OCI-LY1 (cell line): ENCODE data around the gene RAI1.

Experiments used
- H2AFZ ChIP-seq: fragments of 200-600 bp; sonication (generic), shearing (Covaris generic); 2 replicates; pipeline ENCODE4 v1.6.0; 2014; ENCODE audit warnings: antibody characterized with exemption, mild to moderate bottlenecking, low read length
- H3F3A ChIP-seq: fragments of 200-600 bp; sonication (generic), shearing (Covaris generic); 2 replicates; pipeline ENCODE4 v1.6.0; 2014; ENCODE audit warnings: mild to moderate bottlenecking, antibody characterized with exemption, low read length, moderate library complexity; ENCODE audit not compliant: insufficient read depth
- H3K27ac ChIP-seq: fragments of 200-600 bp; sonication (generic); 2 replicates; pipeline ENCODE4 v1.5.1; 2014; ENCODE audit warnings: low read length, mixed run types, mild to moderate bottlenecking, low read depth; ENCODE audit not compliant: poor library complexity, severe bottlenecking
- H3K27me3 ChIP-seq: fragments of 200-600 bp; sonication (generic); 2 replicates; pipeline ENCODE4 v1.6.0; 2014; ENCODE audit warnings: antibody characterized with exemption, mild to moderate bottlenecking, low read length, moderate library complexity; ENCODE audit not compliant: insufficient read depth
- H3K36me3 ChIP-seq: fragments of 200-600 bp; sonication (generic); 2 replicates; pipeline ENCODE4 v1.6.1; 2014; ENCODE audit warnings: mild to moderate bottlenecking, antibody characterized with exemption, low read length, moderate library complexity, mixed read lengths; ENCODE audit not compliant: insufficient read depth
- H3K4me1 ChIP-seq: fragments of 200-600 bp; sonication (generic); 2 replicates; pipeline ENCODE4 v1.5.1; 2014; ENCODE audit warnings: mild to moderate bottlenecking, low read length, moderate library complexity; ENCODE audit not compliant: insufficient read depth, severe bottlenecking
- H3K4me2 ChIP-seq: fragments of 200-600 bp; sonication (generic), shearing (Covaris generic); 2 replicates; pipeline ENCODE4 v1.6.1; 2014; ENCODE audit warnings: low read length
- H3K4me3 ChIP-seq: fragments of 200-600 bp; sonication (generic); 2 replicates; pipeline ENCODE4 v1.5.1; 2014; ENCODE audit warnings: low read length, low read depth, mild to moderate bottlenecking, mixed read lengths; ENCODE audit not compliant: poor library complexity, severe bottlenecking
- H3K79me2 ChIP-seq: fragments of 200-600 bp; shearing (Covaris generic); 2 replicates; pipeline ENCODE4 v1.6.1; 2016; ENCODE audit warnings: mixed run types, low read length, mixed read lengths; ENCODE audit not compliant: insufficient read depth
- H3K9ac ChIP-seq: fragments of 200-600 bp; sonication (generic), shearing (Covaris generic); 2 replicates; pipeline ENCODE4 v1.6.1; 2014; ENCODE audit warnings: mild to moderate bottlenecking, low read length, mixed read lengths
- H3K9me2 ChIP-seq: fragments of 200-600 bp; sonication (generic), shearing (Covaris generic); 2 replicates; pipeline ENCODE4 v1.6.1; 2014; ENCODE audit warnings: low read depth, mild to moderate bottlenecking, low read length, mixed read lengths
- H3K9me3 ChIP-seq: fragments of 200-600 bp; shearing (Covaris generic); 2 replicates; pipeline ENCODE4 v1.6.1; 2014; ENCODE audit warnings: low read length, mixed read lengths
- H4K20me1 ChIP-seq: fragments of 200-600 bp; sonication (generic), shearing (Covaris generic); 2 replicates; pipeline ENCODE4 v1.6.0; 2016; ENCODE audit warnings: mild to moderate bottlenecking, low read length; ENCODE audit not compliant: insufficient read depth
- EZH2 ChIP-seq: fragments of 200-600 bp; sonication (generic), shearing (Covaris generic); IDR thresholded peaks from 2 replicates; pipeline ENCODE4 v1.8.0; 2017; ENCODE audit warnings: borderline replicate concordance, mixed run types, mild to moderate bottlenecking, antibody characterized with exemption, low read length, moderate library complexity, mixed read lengths
- TF ChIP-seq, protein P1 (sequence below): fragments of 200-600 bp; sonication (generic), shearing (Covaris generic); IDR thresholded peaks from 2 replicates; pipeline ENCODE4 v1.5.1; 2017; ENCODE audit warnings: mild to moderate bottlenecking, antibody characterized with exemption, low read length, moderate library complexity, mixed read lengths

The RAI1 gene

DNA sequence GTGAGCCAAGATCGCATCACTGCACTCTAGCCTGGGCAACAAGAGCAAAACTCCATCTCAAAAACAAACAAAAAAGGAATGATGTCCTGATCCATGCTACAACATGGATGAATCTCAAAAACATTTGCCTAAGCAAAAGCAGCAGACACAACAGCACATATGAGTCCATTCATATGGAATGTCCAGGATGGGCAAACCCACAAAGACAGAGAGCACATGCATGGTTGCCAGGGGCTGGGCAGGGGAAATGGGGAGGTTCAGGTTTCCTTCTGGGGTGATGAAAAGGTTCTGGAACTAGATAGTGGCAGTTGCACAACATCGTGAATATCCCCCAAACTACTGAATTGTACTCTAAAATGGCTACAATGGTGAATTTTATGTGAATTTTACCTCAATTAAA, 35.3 kb upstream of the RAI1 start:
- Histone ChIP-seq H3K4me3 (no peak overlapping the region), H3K36me3 (no peaks in the 10 kb centered on the region), H2AFZ (no peak overlapping the region), H3K9ac (no peak overlapping the region), H4K20me1 (no peaks in the 10 kb centered on the region), H3K27me3 (peaks cover 4% of the 10 kb centered on the region; the same call in 1 of the 2 replicates), H3K4me2 (no peak overlapping the region), H3K4me1 (no peaks in the 10 kb centered on the region), H3K9me2 (no peaks in the 10 kb centered on the region), H3K79me2 (no peaks in the 10 kb centered on the region), H3F3A (no peaks in the 10 kb centered on the region), H3K27ac (no peak overlapping the region), H3K9me3 (no peaks in the 10 kb centered on the region)
- TF ChIP-seq EZH2: no peak
- TF ChIP-seq, protein P1, sequence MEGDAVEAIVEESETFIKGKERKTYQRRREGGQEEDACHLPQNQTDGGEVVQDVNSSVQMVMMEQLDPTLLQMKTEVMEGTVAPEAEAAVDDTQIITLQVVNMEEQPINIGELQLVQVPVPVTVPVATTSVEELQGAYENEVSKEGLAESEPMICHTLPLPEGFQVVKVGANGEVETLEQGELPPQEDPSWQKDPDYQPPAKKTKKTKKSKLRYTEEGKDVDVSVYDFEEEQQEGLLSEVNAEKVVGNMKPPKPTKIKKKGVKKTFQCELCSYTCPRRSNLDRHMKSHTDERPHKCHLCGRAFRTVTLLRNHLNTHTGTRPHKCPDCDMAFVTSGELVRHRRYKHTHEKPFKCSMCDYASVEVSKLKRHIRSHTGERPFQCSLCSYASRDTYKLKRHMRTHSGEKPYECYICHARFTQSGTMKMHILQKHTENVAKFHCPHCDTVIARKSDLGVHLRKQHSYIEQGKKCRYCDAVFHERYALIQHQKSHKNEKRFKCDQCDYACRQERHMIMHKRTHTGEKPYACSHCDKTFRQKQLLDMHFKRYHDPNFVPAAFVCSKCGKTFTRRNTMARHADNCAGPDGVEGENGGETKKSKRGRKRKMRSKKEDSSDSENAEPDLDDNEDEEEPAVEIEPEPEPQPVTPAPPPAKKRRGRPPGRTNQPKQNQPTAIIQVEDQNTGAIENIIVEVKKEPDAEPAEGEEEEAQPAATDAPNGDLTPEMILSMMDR: no peak

DNA sequence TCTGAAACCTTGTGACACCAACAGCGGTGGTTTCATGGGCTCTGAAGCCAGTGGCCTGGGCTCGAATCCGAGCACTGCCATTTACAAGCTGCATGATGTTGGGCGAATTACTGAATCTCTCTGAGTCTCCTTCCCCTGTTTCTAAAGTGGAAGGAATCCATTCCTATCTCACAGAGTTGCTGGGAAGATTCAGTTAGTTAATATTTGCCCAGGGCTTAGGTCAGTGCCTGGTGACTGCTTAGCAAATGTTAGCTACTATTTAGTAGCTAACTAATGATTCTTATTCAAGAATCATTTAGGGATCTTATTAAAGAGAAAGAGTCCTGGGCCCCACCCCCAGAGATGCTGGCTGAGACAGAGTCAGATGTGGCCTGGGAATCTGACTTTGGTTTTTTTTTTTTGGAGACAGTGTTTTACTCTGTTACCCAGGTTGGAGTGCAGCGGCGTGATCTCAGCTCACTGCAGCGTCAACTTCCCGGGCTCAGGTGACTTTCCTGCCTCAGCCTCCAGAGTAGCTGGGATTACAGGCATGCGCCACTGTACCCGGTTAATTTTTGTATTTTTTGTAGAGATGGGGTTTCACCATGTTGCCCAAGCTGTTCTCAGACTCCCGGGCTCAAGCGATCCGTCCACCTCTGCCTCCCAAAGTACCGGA, 33.6 kb upstream of the RAI1 start:
- TF ChIP-seq, protein P1: no peak
- no peak for TF ChIP-seq EZH2
- Histone ChIP-seq H3K4me1 (no peaks in the 10 kb centered on the region), H3K4me3 (no peak overlapping the region)

GRCh38 chr17:17648762-17649161, 32.5 kb upstream of the RAI1 start:
- Histone ChIP-seq H3K79me2 (no peaks in the 10 kb centered on the region), H3K27ac (no peak overlapping the region), H2AFZ (no peak overlapping the region), H3K27me3 (peaks cover 4% of the 10 kb centered on the region; the same call in 1 of the 2 replicates), H3K9me3 (no peaks in the 10 kb centered on the region), H3K9me2 (no peaks in the 10 kb centered on the region), H3K36me3 (no peaks in the 10 kb centered on the region), H3K9ac (no peak overlapping the region), H3F3A (no peaks in the 10 kb centered on the region), H3K4me3 (no peak overlapping the region), H3K4me2 (no peak overlapping the region), H4K20me1 (no peaks in the 10 kb centered on the region), H3K4me1 (no peaks in the 10 kb centered on the region)
- TF ChIP-seq, protein P1: no peak
- TF ChIP-seq EZH2: no peak

More for the DNA sequence above, 33.6 kb upstream of the RAI1 start:
- Histone ChIP-seq H3K27me3 (peaks cover 4% of the 10 kb centered on the region; the same call in 1 of the 2 replicates), H3K79me2 (no peaks in the 10 kb centered on the region), H3K4me2 (no peak overlapping the region), H3F3A (no peaks in the 10 kb centered on the region), H3K9ac (no peak overlapping the region), H3K9me3 (no peaks in the 10 kb centered on the region), H3K36me3 (no peaks in the 10 kb centered on the region), H4K20me1 (no peaks in the 10 kb centered on the region), H2AFZ (no peak overlapping the region), H3K27ac (no peak overlapping the region), H3K9me2 (no peaks in the 10 kb centered on the region)
